ENCODE measurements around the gene ZBTB4.

DNA sequence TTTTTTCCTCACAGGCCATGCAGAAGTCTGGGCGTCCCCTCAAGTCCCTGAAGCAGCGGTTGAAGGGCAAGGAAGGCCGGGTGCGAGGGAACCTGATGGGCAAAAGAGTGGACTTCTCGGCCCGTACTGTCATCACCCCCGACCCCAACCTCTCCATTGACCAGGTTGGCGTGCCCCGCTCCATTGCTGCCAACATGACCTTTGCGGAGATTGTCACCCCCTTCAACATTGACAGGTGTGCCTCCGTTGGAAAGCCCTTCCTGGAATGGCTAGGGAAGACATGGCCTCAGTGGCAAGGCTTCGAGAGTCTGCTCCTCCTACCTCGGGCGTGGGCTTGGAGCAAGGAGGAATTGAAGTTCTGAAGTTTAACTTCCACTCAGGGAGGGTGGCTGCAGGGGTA is 18.2 kb upstream of the ZBTB4 start:
- TF ChIP-seq POLR2A (IDR thresholded peaks at IDR 0.05; ENCODE audit: low read length): no peak
- TF ChIP-seq GATA1 (IDR thresholded peaks at IDR 0.05; ENCODE audit: low read depth, low read length): no peak
